K562 (cell line): ENCODE results near the gene CNIH1. TPM values are rescaled to one million over a fixed set of nuclear protein-coding genes. Genes with fewer than 3 reads are reported as not detected.

ENCODE experiments used
- FOXP1 ChIP-seq: sonication (generic); formaldehyde crosslinking; IDR thresholded peaks from 2 replicates; pipeline ENCODE4 v1.8.0; 2022; ENCODE audit warnings: mild to moderate bottlenecking, missing genetic modification reagents
- MCM7 ChIP-seq, 2 experiments: fragments of 450-650 bp; IDR thresholded peaks; 2 replicates each; pipeline ENCODE4 v1.6.1; 2016 to 2018
- SFPQ ChIP-seq: fragments of 200-400 bp; formaldehyde crosslinking; IDR thresholded peaks from 2 replicates; pipeline ENCODE4 v1.6.1; 2017; ENCODE audit warnings: mild to moderate bottlenecking, low read depth, low read length, moderate library complexity
- TRIM28 ChIP-seq: fragments of 450-650 bp; IDR thresholded peaks from 2 replicates; pipeline ENCODE4 v1.6.1; 2017
- ZBTB7A ChIP-seq: IDR thresholded peaks from 2 replicates; pipeline ENCODE4 v1.6.1; 2011; ENCODE audit warnings: low read depth, mild to moderate bottlenecking, low read length, moderate library complexity, borderline replicate concordance; ENCODE audit not compliant: control insufficient read depth
- ZNF12 ChIP-seq: sonication (generic); formaldehyde crosslinking; IDR thresholded peaks from 2 replicates; pipeline ENCODE4 v1.4.0; 2020; ENCODE audit warnings: mild to moderate bottlenecking, missing genetic modification reagents
- ZNF644 ChIP-seq: fragments of 200-800 bp; sonication (Bioruptor generic); IDR thresholded peaks from 2 replicates; pipeline ENCODE4 v1.6.1; 2016; ENCODE audit warnings: low read depth, missing genetic modification characterization, missing compliant biosample characterization
- ZNF717 ChIP-seq: fragments of 250-450 bp; sonication (Bioruptor Pico); IDR thresholded peaks from 2 replicates; pipeline ENCODE4 v1.5.0; 2021
- polyA plus RNA-seq, 8 experiments: library from polyadenylated mRNA; depleted of rRNA in 4 of 8; stranded (reverse) in 5 of 8; unstranded in 3 of 8; fragments of >200 nt; fragmentation: Nextera tagmentation in 2 of 8; fragmentation: Illumina TruSeq in 1 of 8; extraction: Ambion mirVana in 2 of 8; extraction: Trizol in 1 of 8; gene quantifications; 2 replicates each; pipeline versions ENCODE4 v1.2.1 to v1.2.3, GENCODE V29; 2011 to 2014; ENCODE audit warnings: inconsistent platforms in 1 of 8, missing spikeins in 1 of 8
- total RNA-seq, 7 experiments: library from RNA; depleted of rRNA in 6 of 7; stranded (reverse); fragments of >200 nt in 6 of 7; fragmentation: Illumina TruSeq in 2 of 7; extraction: Trizol in 2 of 7; gene quantifications; 2 replicates each; pipeline versions ENCODE4 v1.2.1 to v1.2.3, GENCODE V29; 2011 to 2021; ENCODE audit warnings: low replicate concordance in 1 of 7
- TF ChIP-seq, protein P1 (sequence below), 2 experiments: IDR thresholded peaks in 1 of 2; conservative IDR thresholded peaks in 1 of 2; 2 replicates each; pipeline ENCODE4 v1.6.1; 2016; ENCODE audit warnings: low read depth in 2 of 2, mild to moderate bottlenecking in 1 of 2, missing compliant biosample characterization in 1 of 2, missing genetic modification characterization in 1 of 2, moderate library complexity in 1 of 2

The CNIH1 gene
- total and polyA plus RNA-seq, 9 of the 15 experiments (the other 6 are each of a cell fraction or from before 2014, with no cell fraction given), result 13.9 to 283 (median 77.3) TPM

GRCh38 chr14:54467280-54467679 lies 26.1 kb upstream of the CNIH1 start (continued):
- TF ChIP-seq, protein P1, sequence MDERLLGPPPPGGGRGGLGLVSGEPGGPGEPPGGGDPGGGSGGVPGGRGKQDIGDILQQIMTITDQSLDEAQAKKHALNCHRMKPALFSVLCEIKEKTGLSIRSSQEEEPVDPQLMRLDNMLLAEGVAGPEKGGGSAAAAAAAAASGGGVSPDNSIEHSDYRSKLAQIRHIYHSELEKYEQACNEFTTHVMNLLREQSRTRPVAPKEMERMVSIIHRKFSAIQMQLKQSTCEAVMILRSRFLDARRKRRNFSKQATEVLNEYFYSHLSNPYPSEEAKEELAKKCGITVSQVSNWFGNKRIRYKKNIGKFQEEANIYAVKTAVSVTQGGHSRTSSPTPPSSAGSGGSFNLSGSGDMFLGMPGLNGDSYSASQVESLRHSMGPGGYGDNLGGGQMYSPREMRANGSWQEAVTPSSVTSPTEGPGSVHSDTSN (CRISPR knock-in tag; IDR thresholded peaks at IDR 0.05; ENCODE audit: low read depth), result no peak
- TF ChIP-seq, protein P1 (tag; conservative IDR thresholded peaks at IDR 0.05; ENCODE audit: low read depth), result no peak
- TF ChIP-seq SFPQ (no peak), MCM7 (IDR thresholded peaks at IDR 0.05) (no peak), ZNF644 (no peak), FOXP1 (CRISPR knock-in tag) (no peak), TRIM28 (peak; percentile 69; the same call in 1 of the 2 replicates), ZNF717 (CRISPR knock-in tag) (no peak), ZNF12 (CRISPR knock-in tag) (peak; percentile 31; the same call in 1 of the 2 replicates), ZBTB7A (no peak)
- TF ChIP-seq, all 486 proteins: peak for 4
